Stimulated activated CD4-positive, alpha-beta T cell treated with anti-CD3 and anti-CD28 coated beads, Interleukin-1b, Interleukin-23, amount 100 ng/mL, for 1 hour (primary cell): ENCODE results near the gene BAIAP3.

Experiments
- DNase-seq, 2 donors: peaks; one replicate each; pipeline ENCODE4 v3.0.0-alpha.2; 2020; ENCODE audit warnings: low read depth in 2 of 2

BAIAP3 gene

GRCh38 chr16:1348441-1348840, 15.0 kb downstream of the BAIAP3 start:
- DNase-seq: no peak

DNA sequence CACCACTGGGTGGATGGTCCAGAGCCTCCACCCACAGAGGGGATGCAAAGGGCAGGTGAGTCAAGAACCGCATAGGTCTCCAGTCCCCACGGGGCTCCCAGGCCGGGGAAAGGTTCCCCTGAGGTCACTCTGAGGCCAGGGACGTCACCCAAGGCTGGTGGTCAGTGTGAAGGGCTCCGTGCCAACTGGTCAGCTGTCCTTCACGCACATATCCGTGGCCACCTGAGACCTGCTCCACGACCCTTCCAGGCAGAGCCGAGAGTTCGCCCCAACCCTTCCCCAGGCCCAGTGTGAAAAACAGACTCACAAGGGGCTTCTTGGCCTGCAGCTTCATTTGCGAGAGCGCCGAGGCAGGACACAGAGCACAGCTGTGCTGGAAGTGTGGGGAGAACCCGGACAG, 15.5 kb downstream of the BAIAP3 start:
- DNase-seq: no peak

GRCh38 chr16:1349351-1349750, 15.9 kb downstream of the BAIAP3 start:
- no peak for DNase-seq

- DNase-seq: no peak
These were observed 16.5 kb downstream of the BAIAP3 start for GRCh38 chr16:1349951-1350350.

GRCh38 chr16:1350691-1351090, 17.2 kb downstream of the BAIAP3 start:
- DNase-seq: no peak

DNA sequence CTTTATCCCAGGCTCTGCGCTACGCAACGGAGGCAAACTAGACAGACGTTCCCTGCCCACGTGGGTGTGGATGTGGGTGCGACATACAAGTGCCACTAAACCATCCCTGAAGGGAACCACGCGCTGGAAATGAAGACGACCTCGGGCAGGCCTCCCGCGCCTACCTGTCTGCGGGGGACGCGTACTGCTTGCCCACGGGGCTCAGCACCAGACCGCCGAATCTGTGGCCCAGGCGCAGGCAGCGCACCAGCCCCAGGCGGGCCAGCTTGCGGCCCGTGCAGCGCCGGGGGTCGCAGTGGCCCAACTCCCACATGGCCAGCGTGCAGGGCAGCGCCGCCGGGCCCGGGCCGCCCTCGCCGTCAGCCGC, 17.8 kb downstream of the BAIAP3 start:
- DNase-seq: no peak

DNA sequence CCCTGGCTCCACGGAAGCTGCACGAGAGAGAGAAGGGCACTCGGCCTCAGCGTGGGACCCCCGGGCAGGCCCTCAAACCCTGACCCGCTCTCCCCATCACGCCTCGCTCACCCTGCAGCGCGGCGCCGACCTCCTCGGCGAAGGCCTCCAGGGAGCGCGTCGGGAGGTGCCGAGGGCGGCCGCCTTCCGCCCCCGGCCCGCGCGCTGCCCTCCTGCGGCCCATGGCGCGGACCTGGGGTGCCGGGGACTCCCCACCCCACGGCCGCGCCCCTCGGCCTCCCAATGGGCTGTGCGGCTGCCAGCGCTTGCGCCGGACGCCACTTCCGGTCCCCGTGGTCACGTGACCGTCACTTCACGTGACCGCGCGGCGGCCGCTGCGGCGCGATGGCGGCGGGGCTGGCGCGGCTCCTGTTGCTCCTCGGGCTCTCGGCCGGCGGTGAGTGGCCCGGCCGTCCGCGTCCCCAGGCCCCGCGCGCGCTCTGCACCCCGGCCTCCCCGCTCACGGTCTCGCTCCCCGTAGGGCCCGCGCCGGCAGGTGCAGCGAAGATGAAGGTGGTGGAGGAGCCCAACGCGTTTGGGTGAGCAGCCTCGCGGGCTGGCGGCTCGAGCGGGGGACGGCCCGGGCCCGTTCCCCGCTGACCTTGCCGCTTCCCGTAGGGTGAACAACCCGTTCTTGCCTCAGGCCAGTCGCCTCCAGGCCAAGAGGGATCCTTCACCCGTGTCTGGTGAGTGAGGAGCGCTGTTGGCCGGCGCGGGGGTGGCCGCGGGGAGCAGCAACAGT, 18.3 kb downstream of the BAIAP3 start, which contains the start of the genes GNPTG and TSR3:
TSS of gene GNPTG (plus strand) at position 350 of the 781 bp plus-strand sequence. CDS start at position 385, 35 bp downstream.
TSS of gene TSR3 (minus strand) at position 297 of the 781 bp plus-strand sequence. CDS start at position 223, 74 bp downstream.
- DNase-seq: peak; percentile 66 to 75

- DNase-seq: no peak
These were observed 21.5 kb downstream of the BAIAP3 start for GRCh38 chr16:1354815-1355540.

DNA sequence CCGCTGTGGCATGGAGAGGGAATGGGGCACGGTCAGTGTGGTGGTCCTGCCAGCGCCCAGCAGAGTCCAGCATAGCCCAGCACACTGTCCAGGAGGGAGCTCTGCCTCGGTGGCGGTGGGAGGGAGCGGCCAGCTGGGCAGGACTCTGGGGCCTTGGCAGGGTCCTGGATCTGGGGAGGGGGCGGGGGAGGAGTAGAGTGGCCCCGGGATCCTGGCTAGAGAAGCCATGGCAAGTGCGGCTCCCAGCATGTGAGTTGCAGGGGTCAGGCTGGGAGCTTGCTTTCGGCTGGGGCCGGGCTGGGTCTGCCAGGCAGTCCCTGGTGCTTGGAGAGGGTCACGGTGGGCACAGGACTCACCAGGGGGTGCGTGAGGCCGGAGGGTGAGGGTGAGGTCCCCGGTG, 22.1 kb downstream of the BAIAP3 start:
- DNase-seq: no peak

- no peak for DNase-seq
These were observed 22.8 kb downstream of the BAIAP3 start for GRCh38 chr16:1356061-1356900.

DNA sequence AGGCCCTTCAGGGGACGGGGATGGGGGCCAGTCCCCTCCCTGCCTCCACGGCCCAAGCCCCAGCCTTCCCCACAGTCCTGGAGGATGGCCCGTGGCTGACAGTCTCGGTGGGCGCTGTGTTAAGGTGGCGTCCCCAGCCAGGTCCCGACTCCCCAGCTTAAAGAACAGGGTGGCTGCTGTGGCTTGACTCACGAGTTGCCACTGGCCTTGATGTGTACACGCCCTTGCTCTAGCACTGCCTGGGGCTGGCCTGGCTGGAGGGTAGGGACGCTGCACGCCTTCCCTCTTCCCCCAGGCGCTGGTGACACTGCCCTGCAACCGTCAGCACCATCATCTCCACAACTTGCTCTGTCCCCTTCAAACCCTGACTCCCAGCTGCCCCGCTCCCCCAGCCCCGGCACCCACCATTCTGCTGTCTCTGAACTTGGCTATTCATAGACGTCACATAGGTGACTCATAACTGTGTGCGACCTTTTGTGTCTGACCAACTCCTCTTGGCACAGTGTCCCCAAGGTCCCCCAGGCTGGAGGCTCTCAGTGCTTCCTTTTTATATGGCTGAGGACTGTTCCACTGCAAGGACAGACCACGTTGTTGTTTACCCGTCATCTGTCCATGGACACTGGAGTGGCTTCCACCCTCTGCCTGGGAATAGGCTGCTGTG, 24.6 kb downstream of the BAIAP3 start:
- DNase-seq: no peak

- DNase-seq: no peak
These were observed 28.4 kb downstream of the BAIAP3 start for GRCh38 chr16:1361685-1362360.

DNA sequence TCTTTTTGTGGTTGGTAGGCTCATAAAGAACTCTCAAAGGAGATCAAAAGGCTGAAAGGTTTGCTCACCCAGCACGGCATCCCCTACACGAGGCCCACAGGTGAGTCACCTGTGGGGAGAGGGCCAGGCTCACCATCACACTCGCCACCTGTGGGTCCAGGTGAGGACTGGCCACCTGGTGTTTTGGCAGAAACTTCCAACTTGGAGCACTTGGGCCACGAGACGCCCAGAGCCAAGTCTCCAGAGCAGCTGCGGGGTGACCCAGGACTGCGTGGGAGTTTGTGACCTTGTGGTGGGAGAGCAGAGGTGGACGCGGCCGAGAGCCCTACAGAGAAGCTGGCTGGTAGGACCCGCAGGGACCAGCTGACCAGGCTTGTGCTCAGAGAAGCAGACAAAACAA, 29.4 kb downstream of the BAIAP3 start:
- DNase-seq: no peak

GRCh38 chr16:1363501-1364041, 30.1 kb downstream of the BAIAP3 start:
- peak; percentile 41 to 61 for DNase-seq

GRCh38 chr16:1364510-1364909, 31.1 kb downstream of the BAIAP3 start:
- no peak for DNase-seq

GRCh38 chr16:1366060-1366711, 32.7 kb downstream of the BAIAP3 start:
- no peak for DNase-seq

DNA sequence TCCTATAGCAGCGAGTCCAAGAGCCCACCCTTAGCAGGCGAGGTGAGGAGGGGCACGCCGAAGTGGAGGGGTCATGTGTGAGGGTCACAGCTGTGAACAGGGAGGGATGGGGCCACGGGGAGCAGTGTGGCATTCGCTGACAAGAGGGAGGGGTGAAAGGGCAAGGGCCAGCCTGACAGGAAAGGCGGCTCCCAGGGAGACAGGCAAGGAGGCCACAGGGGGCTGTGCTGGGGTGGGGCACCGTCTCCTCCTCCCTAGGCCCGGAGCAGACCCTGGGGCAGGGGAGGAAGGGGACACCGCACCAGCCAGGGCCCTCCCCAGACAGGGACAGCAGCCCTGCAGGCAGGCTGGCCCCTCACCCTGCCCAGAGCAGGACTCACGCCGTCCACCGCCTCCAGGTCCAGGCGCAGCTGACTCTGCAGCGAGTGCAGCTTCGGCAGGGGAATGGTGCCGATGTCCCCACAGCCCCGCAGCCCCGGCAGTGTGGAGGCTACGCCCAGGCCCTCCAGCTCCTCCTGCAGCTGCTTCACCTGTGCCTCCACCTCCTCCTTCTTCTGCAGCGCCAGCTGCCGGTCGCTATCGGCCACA, 33.4 kb downstream of the BAIAP3 start:
- no peak for DNase-seq

- no peak for DNase-seq
These were observed 34.2 kb downstream of the BAIAP3 start for GRCh38 chr16:1367486-1368174.
